ENCODE results near the gene DTL. TPM values are rescaled to one million over a fixed set of nuclear protein-coding genes. Genes with fewer than 3 reads are reported as not detected.

Gene DTL
- total RNA-seq = 22.3 and 29.7 TPM in 2 replicates

GRCh38 chr1:212035123-212035834, at the start of gene DTL, which contains the start of gene INTS7:
Gene DTL (plus strand): TSS chr1:212035748. CDS start chr1:212035891, 143 bp downstream.
Gene INTS7 (minus strand): TSS chr1:212035557. CDS start chr1:212035437, 120 bp downstream.

Small RNAs within 50 kb of the gene (small RNA-seq; reads per million reads assigned to genes)
- gene MIR3122 (not detected), gene RF00568 (not detected), gene RN7SKP98 (not detected)

Other genes with a start within 250 kb of the DTL start
- 39.0 and 48.7 TPM in 2 replicates for gene LPGAT1, start 205.0 kb upstream of the DTL start, total RNA-seq
- 22.1 and 27.8 TPM in 2 replicates for gene INTS7, start 191 bp upstream of the DTL start, total RNA-seq
- gene PPP2R5A, start 249.7 kb downstream of the DTL start, total RNA-seq = 34.4 and 53.2 TPM in 2 replicates